Middle frontal gyrus (tissue), 1 donor: ENCODE measurements around the gene TRMT112.
A peak's percentile ranks its signal among the peaks of the same experiment; 100 is the strongest.

Source experiments
- DNase-seq: peaks from one replicate; pipeline ENCODE4 v3.0.0-alpha.2; 2015; ENCODE audit warnings: low spot score; ENCODE audit errors: extremely low spot score

TRMT112 gene

DNA sequence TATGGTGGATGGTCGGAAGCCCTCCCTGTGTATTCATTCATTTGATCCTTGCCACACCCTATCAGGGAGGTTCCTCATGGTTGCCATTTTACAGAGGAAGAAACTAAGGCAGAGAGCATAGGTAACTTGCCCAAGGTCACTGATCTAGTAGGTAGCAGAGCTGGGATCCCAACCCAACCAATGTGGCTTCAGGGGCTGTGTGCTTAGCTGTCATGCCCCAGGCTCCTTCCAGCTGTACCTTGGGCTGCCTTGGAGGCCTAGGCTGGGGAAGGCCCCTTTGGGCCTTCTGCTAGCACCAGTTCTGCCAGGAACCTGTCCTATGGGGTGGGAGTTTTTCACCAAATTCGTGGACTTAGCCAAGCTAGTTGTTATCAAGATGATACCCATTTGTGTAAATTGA, 41.5 kb downstream of the TRMT112 start:
- no peak for DNase-seq

DNA sequence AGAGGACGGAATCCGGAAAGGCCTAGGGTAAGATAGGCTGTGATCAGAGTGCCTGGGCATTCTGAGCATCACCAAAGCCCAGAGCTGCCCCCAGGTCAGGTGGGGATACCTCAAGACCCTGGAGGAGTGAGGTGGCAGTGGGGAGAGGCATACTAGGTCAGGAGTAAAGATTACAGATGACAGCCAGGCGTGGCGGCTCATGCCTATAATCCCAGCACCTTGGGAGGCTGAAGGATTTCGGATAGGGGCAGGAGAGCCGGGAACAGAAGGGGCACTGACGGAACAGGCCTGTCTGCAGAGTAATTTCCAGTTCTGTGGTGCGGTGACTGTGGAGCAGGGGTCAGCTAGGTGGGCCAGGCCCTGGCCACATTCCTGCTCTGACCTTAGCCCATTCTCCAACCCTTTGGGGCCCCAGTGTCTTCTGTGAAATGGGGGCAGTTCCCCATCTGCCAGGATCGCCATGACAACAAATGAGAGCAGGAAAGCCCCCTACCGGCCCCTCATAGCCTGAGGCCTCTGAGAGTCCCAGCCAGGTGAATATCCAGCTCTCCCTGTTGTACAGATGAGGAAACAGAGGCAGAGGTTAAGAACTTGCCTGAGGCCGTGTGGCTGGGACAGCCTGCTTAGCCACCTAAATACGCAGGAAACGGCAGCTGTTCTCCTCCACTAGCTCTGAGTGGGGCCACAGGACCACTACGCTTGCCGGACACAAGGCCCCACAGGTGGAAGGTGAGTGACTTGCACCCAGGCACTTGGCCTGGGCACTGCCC, 42.1 kb downstream of the TRMT112 start:
- no peak for DNase-seq

DNA sequence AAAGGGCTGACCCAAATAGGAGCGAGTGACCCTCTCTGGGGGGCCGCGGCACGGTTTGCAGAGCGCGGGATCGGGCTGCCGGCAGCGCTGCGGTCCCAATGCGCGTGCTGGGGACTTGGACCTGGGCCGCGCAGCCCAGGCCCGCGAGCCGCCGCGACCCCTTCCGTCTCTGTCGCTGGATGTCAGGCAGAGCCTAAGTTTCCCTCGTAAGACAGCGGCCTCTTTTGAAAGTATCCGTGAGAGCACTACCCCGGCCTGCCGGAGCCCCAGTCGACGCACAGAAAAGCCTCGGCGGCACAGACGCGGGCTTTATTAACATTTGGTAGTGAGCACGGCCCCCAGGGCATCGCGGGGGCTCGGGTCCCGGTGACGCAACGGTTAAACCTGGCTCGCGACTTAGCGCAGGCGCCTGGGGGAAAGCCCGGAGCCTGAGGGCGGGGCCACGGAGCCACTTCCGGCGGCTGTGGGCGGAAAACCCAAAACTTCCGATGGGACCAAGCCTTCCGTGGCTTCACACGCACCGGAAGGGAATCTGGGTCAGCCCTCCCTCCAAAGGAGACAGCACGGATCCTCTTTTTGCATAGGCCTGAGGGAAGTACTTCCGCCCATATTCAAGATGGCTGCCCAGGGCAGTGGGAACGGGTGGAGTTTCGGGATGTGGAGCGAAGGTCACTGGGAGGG, 47.7 kb downstream of the TRMT112 start:
- peak; percentile 98 for DNase-seq

DNA sequence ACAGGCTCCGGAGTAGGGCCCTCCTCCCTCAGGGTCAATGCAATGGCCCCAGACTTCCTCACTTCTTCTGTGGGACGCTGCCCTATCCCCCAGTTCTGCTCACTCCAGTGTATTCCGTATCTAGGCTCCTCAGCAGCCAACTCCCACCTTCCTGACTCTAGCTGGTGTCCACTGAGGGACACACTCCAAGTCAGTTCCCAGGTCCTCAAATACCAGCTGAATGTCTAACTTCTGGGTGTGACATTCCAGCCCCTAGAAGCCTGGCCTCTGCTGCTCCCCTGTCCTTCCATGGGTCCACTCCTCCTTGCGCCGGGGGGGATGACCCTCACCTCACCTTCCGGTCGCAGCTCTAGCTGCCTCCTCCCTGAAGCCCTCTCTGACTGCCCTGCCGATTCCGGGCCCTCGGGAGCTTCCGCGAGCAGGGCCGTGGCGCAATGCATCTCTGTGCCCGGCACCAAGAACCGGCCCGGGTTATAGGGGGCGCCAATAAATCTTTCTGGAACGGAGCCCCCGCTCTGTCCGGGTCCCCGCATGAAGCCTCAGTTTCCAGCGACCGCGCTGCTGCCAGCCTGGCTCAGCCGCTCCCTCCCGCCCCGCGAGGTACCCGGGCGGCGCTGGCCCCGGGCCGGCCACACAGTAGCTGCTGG, 48.3 kb downstream of the TRMT112 start:
- peak; percentile 33 for DNase-seq

DNA sequence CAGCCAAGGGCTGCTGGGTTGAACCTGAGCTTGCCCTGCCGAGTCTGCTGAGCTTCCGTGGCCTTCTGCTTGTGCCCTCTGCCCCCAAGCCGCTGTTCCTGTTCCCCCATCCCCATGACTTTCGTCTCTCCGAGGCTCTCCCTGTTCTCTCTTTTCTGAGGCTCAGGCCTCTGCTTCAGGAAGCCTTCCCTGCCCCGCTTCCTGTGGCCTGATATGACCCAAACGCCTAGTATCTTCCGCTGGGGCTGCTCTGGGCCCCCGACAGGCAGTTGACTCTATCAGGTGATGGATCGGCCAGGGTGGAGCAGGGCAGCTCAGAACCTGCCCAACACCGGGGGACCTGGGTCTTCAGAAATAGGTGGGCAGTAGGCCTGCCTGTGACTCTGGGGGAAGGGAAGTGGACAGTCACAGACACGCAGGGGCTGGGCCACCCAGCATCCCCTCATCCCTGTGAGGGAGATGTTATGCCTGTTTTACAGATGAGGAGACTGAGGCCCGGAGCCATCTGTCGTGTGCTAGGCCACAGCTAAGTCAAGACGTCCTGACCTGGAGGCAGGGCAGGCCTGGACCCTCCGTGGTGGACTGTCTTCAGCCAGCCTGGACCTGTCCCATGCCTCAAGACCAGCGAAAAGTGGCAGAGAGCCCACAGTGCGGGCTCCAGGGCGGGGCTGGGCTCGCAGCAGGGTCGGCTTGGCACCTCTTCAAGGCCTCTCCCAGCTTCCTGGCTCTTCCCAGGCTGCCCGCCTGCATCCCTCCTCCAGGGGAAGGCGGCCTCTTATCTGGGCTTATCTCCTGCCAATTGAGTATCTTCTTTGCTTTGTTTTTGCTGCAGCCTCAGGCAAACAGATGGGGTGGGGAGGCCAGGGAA, 49.1 kb downstream of the TRMT112 start:
- no peak for DNase-seq

DNA sequence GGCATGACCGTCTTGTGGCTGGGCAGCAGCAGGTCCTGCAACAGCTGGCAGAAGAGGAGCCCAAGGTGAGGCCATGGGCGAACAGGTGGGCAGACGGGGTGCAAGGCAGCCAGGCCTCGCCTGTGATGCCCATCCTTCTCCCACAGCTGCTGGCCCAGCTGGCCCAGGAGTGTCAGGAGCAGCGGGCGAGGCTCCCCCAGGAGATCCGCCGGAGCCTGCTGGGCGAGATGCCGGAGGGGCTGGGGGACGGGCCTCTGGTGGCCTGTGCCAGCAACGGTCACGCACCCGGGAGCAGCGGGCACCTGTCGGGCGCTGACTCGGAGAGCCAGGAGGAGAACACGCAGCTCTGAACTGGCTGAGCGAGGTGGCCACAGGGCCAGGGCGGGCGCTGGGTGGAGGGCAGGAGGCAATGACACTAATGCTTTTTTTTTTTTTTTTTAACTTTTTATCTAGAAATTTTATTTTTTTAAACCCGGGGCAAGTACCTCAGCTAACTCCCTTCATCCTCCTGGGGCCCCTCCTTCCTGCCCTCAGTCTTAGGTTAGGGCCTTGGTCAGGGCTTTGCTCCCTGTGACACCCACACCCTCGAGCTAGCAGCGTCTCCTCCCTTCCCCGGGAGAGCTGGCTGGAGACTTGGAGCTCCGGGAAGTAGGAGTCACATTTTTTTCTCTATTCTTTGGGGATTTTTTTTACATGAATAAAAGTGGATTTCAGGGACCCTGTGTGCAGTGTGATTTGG, 50.0 kb downstream of the TRMT112 start:
- DNase-seq = no peak
